GM11168 (cell line): Measurements from ENCODE around the gene MEPCE.
"Not testable (repeated sequence)": the region's sequence is repeated elsewhere in the genome, so short reads cannot be mapped to it uniquely, and the experiment has no call there.

Experiments used
- in situ Hi-C: fragments of 300-500 bp; cut with MboI; formaldehyde crosslinking; loops from one replicate; pipeline ENCODE4 v1.12.0; 2022; ENCODE audit warnings: low sequenced_read_pairs; ENCODE audit not compliant: unreplicated experiment

Gene MEPCE

DNA sequence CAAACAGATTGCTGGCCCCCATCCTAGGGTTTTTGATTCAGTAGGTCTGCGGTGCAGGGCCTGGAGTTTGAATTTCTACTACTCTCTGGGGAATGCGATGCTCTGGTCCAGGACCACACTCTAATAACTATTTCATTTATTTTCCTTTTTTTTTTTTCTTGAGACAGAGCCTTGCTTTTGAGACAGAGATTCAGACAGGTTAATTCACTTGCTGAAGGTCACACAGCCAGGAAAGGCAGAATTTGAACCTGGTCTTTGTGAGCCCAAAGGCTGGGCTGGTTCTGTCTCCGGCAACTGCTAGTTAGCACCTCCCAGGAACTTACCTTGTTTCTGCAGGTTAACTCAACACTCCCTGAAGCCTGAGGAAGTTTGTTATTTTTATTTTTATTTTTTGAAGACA, 22.9 kb downstream of the MEPCE start:
- in situ Hi-C loops = no loop called here

DNA sequence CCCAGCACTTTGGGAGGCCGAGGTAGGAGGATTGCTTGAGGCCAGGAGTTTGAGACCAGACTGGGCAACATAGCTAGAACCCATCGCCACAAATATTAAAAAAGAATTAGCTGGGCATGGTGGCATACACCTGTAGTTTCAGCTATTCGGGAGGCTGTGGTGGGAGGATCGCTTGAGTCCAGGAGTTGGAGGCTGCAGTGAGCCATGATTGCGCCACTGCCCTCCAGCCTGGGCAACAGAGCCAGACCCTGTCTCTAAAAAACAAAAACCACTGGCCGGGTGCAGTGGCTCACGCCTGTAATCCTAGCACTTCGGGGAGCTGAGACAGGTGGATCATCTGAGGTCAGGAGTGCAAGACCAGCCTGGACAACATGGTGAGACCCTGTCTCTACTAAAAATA, 24.2 kb downstream of the MEPCE start:
- in situ Hi-C loops = not testable (repeated sequence)

DNA sequence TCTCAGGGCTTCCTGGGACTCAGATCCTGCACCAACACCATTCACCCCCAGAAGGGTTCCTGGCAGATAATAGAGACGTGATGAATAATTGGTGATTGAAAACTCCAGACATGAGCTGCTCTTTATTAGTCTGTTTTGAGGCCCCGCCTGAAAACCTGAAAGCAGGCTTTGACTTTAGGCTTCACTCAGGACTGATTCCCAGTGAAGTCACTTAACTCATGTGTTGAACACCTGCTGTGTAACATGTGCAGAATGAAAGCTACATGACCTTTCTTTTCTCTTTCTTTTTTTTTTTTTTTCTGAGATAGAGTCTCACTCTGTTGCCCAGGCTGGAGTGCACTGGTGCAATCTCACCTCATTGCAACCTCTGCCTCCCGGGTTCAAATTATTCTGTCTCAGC, 25.6 kb downstream of the MEPCE start:
- in situ Hi-C loops = no loop called here

DNA sequence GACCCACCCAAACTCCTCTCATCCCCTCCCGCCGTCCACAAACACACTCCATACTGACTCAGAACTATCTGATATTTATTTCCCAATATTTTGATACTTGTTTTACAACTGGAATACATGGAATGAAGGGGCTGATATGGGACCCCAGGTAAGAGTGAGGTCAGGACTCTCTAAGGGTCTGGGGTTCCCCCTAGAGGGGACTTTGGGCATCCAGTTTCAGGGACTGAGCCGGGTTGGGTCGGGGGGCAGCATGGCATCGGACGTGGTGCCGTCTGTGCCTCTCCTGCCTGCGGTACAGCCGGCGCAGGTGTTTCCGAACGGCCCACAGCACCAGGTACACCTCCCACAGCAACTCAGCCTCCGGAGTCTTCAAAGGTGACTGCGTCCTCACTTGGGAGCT, 26.9 kb downstream of the MEPCE start:
- in situ Hi-C loops = no loop called here

DNA sequence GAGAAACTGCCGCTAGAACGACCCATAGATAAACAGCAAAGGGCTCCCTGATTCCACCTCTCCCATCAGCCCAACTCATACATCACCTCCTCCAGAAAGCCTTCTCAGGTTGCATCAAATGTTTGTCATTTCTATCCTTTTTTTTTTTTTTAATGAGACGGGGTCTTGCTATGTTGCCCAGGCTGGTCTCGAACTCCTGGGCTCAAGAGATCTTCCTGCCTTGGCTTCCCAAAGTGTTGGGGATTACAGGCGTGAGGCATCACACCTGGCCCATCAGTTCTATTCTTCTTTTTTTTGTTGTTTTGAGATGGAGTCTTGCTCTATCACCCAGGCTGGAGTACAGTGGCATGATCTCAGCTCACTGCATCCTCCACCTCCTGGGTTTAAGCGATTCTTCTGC, 27.4 kb downstream of the MEPCE start:
- in situ Hi-C loops = no loop called here

DNA sequence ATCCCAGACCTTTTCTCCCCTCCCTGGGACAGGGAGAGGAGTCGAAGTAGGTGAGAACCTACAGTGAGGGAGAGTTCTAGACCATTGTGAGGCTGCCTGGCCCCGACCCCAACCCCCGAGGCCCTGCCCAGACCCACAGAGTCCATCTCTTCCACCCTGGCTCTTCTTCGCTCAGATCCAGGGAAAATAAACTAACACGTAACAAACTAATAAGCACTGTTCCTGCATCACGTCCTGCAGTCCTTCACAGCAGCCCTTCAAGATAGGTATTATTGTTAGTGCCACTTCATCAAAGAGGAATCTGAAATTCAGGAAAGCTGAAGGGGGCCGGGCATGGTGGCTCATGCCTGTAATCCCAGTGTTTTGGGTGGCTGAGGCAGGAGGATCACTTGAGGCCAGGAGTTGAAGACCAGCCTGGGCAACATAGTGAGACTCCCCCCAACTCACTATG, 34.6 kb downstream of the MEPCE start, which contains the start of gene SPACDR:
TSS of gene SPACDR (minus strand) at position 51 of the 451 bp plus-strand sequence. CDS start 235 bp downstream, outside the sequence.
- in situ Hi-C loops = no loop called here

DNA sequence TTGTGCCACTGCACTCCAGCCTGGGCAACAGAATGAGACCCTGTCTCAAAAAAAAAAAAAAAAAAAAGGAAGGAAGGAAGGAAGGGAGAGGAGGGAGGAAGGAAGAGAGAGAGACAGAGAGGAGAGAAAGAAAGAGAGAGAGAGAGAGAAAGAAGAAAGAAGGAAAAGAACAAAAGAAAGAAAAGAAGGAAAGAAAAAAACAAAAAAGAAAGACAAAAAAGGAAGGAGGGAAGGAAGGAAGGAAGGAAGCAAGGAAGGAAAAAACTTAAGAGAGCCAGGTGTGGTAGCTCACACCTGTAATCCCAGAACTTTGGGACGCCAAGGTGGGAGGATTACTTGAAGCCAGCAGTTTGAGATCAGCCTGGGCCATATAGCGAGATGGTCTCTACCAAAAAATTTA, 35.2 kb downstream of the MEPCE start:
- in situ Hi-C loops = no loop called here

DNA sequence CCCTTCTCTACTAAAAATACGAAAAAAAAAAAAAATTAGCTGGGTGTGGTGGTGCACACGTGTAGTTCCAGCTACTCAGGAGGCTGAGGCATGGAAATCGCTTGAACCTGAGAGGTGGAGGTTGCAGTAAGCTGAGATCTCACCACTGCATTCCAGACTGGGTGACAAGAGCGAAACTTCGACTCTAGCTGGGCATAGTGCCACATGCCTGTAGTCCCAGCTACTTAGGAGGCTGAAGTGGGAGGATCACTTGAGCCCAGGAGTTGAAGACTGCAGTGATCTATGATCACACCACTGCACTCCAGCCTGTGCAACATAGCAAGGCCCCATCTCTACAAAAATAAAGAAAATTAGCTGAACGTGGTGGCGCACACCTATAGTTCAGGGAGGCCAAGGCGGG, 35.7 kb downstream of the MEPCE start:
- in situ Hi-C loops = no loop called here

DNA sequence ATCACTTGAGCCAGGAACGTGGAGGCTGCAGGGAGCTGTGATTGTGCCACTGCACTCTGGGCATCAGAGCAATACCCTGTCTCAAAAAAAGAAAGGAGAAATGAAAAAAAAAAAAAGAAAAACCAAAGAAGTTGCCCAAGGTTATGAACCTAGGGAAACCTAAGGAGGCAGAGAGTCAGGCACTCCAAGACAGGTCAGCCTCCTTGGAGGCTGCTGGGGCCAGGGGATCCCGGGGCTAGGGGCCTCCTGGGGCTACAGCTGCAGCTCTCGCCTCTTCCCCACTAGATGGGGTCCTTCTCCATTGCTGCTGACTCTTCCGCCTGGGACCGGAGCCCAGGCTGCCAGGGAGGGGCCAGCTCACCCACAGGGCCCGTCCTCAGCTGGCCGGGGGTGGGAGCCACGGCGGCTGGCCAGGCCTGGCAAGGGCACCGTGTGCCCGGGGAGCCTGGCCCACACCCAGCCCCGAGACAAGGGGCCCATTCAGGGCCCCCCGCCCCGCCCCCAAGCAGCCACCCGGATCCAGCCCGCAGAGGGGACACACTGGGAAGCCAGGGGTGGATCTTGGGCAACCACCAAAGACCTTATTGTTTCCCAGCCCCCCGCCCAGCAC, 36.2 kb downstream of the MEPCE start:
- in situ Hi-C loops = no loop called here

DNA sequence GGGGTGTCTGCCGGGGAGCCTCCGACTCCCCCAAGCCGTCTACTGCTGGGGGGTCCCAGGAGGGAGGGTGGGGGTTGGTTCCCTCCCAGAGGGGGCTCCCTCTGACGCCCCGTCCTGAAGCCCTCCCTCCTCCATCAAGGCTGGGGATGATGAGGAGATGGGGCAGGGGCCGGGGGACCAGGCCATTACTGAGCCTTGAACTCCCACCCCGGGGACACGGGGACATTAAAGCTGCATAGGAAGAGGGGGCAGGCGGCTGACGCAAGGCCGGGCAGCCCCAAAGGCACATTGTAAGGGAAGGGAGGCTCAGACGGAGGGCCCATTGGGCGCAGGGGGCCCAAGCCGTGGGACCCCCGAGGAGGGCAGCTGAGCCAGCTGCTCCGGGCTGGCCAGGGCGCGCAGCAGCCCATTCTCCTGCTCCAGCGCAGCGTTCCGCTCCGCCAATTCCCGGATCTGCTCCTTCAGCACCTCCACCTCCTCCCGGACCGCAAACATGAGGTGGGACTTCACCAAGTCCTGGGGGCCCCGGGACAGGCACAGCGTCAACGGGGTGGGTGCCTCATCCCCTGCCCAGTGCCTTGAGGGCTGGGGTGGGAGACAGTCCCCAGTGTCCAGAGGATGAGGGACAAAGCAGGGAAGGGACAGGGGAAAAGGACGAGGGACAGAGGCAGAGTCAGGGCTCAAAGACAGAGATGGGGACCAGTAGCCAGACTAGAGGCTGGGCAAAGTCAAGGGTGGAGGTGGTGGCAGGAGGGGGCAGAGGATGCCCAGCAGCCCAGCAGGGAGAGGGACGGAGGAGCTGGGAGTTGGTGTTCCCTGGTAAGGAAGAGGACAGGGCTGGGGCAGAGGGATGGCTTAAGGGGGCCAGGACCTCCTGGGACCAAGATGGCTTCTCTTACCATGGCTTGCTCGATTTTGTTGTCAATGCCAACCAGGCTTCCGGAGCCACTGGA, 37.3 kb downstream of the MEPCE start:
- in situ Hi-C loops = no loop called here

DNA sequence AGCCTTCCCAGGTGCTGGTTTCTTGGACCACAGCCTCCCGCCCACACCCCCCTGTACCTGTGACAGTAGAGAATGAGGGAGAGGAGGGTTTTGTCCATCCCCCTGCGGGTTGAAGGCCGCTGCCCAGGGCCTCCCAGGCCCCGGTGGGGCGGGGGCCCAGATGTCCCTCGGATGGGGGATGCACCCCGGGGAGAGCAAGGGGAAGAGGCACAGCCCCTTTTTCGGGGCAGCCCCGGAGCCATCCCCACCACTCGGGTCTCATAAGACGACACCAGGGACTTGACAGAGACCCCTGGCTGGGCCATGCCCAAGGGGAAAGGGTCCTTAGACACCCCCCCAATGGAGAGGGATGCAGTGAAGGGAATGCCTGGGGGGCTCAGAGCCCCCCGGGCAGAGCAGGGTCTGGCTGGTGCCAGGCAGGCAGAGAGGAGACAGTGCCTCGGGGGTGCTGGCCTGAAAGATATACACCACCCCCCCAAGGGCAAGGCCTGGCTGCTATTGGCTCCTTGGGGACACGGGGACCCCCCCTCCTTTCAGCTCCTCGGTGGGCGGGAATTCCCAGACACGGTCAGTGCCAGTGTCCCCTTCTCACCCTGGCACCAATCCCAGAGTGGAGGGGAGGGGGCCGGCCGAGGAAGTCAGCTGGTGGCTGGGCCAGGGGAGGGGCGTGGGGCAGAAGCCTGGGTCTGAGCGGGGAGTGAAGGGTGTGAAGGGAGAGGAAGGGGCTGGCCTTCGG, 38.2 kb downstream of the MEPCE start:
- in situ Hi-C loops = no loop called here

DNA sequence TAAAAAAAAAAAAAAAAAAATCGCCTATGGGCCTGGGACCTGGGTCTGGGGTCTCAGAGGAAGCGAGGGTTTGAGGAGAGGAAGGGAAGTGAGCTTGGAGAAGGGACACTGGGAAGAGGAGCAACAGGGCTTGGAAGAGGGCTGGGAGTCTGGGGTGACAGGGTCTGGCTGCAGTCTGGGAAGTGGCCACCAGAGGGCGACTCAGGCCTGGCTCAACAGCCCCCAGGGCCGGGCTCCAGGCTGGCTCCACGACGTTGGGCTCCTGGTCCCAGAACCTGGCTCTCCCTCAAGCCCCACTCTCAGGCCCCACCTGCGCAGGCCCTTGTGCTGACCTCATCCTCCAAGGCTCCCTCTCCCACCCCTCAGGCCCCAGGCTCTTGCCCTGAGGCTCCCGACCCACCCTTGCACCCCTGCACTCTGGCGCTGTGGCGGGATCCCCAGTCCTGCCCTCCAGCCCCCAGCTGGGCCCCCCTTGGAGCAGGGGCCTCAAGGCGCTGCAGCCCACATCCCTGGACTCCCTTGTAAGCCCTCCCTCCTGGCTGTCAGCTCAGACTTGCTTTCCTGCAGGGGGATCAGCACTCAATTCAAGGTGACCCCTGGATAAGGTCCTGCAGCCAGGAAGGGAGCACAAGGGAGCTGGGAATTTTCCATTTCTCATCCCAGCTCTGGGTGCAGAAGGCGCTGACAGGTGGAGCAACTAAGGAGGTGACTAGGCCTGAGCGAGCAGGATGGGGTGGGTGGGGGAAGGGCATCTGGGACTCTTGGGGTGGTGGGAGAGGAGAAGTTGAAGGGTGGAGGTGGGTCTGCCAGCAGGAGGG, 39.8 kb downstream of the MEPCE start:
- in situ Hi-C loops = no loop called here

DNA sequence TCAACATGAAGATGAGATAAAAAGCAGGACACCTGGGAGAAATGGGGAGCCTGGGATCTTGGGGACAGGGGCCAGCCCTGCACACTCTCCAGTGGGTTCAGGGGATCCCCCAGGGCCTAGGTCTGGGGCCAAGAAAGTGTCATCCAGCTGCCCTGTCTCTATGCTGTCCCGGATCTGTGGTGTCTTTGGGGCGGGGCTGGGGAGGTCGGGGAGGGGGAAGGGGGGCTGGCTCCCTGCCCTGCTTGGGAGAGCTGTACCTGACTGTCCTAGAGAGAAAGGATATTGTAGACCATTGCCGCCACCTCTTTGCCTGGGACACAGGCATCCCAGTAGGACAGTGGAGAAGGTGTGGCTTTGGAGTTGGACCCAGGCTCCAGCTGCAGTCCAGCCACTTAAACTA, 41.4 kb downstream of the MEPCE start:
- in situ Hi-C loops = no loop called here

DNA sequence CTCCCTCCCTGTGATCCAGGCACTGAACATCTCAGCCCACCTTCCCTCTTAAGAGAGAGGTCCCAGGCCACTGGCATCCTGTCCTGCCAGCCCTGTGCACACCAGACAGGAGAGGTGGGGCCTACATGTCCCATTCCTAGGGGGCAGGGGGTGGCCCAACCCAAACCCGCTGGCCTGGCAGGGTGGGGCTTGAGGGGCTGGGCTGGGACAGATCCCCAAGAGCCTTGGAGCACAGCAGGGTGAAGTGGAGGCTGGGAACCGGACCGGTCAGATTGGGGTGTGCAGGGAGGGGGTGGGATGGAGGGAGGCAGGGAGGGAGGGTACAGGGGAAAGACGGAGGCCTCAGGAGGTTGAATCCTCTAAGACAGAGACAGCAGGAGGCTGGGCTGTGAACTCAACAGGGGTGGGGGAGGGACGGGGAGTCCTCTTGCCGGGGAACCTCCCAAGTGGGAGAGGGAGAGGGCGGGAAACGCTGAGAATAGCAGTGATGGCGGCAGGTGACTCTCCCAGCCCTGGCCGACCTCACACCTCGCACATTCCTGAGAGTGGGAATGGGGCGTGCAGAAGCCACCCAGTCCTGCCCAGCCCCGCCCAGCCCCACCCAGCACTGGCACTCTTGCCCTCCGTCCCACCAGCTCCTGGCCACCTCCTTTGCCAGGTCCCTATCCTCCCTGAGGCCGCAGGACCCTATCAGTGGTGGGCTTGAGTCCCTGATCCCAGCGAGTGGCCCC, 42.7 kb downstream of the MEPCE start:
- in situ Hi-C loops = no loop called here

DNA sequence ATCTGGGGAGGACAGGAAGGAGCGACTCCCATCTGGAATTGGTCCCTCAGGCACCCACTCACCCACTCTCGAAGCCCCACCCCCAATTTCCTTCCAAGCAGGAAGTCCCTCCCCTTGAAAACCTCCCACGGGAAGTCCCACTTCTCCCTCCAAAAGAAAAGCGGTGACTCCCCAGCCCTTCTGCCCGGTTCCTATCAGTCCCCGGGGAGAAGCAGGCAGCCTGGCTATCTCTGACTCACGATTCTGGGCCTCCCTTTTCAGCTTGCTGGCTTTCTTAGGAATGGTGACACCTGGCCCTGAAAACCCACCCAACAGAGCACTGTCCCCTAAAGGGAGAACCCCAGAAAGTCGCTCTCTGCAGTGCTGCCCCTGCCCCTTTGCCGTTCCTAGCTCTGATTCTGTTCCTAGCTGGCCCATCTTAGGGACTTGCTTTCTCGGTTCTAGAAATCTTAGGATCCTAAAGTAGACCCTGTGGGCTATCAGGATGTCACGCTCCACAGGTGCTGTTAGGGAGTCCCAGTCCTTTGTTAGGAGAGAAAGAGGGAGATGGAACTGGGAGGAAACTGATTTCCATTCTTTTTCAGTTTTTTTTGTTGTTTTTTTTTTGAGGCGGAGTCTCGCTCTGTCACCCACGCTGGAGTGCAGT, 43.3 kb downstream of the MEPCE start:
- in situ Hi-C loops = no loop called here

DNA sequence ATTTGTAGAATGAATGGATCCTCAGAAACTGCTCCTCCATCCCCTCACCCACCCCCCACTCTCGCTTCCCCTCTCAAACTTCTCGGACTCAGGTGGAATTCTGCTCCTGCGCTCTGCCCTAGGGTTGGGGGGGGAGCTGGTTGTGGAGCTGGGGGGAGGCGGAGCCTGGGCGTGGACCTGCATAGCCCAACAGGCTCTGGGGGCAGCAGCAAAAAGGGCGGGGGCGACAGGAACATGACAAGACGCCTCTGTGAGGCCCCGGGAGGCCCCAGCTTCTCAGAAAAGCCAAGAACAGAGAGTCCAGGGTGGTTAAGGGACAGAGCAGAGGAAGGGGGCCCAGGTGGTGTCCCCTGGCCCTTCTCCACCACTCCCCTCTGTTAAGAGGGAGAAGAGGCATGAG, 45.9 kb downstream of the MEPCE start:
- in situ Hi-C loops = no loop called here

DNA sequence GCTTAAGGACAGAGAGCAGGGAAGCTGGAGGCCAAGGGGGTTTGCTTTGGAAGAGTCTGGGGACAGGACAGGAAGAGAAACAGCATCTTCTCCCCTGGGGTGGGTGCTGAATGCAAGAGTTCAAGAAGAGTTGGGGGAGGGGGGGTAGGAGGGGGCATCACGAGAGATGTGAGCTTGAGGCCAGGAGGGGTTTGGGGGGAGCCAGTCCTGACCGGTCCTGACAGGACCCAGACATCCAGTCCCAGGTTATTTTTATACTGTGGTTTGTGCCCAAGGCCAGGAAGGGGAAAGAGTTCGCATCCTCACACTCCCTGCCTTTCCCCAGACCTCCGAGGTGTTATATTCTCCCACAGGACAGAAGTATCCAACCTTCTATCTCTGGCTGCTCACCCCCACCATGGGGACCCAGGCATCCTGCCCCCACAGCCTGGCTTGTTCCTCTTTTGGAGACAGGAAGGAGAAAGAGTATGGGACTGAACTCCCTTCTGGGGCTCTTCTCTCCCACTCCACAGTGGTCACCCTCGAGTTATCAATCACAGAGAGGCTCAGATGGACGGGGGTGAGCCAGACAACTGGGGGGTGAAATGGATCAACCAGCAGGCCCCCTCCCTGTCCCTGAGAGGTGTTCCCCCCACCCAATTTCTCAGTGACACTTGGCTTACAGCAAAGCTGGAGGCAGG, 46.6 kb downstream of the MEPCE start:
- in situ Hi-C loops = no loop called here
